Measurements from ENCODE around the gene GPC3.

Gene GPC3

GRCh38 chrX:133965321-133965720 lies 20.1 kb downstream of the GPC3 start:
- DNase-seq = no peak

DNA sequence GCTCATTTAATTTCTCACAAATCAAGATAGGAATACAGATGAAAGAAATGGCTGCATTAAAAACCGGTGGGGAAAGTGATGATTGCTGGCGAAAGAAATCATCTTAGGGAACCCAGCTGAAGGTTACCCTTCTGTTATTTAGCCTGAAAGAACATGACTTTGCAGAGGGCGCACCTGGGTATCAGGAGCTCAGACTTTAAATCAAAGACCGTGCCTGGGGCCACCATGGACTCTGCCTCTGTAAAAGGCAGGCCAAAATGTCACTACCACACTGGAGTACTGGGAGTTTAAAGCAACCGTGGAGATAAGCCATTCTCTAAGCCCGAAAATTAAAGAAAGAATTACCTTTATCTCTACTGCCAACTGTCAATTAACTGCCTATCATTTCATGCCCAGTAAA lies 24.3 kb downstream of the GPC3 start:
- no peak for DNase-seq

- DNase-seq = no peak
Measured at GRCh38 chrX:133959972-133960371, 25.4 kb downstream of the GPC3 start.

- DNase-seq = no peak
Measured at GRCh38 chrX:133958997-133959688, 26.3 kb downstream of the GPC3 start.

DNA sequence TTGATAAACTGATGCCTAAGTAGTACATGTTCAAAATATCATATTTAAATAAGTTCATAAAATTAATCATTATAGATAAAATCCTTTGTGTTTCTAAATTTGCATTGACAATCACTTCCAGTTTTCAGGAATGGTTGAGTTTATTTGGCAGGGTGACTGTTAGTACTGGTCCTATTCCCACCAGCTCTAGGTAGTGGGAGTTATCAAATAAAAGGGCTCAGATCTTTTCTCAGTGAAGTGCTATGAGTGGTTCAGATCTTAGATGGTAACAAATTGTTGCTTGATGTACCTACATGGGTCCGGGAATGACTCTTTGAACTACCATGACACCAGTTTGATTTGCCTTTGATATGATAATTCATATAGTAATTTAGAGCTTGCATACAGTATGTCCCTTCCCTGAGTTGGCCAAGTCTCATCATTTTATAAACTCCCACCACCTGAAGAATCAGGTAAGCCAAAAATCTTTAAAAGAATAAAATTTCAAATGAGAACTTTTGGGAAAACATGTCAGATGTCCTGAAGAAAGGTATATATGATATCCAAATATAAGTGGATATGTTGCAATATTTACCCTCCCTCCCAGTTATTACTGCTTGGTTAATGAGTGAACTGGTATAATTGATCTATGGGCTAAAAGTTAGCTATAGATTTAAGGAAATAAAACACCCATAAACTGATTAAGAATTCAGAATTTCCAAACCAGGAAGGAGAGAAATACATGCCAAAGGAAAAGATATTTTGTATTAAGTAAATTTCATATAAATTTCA lies 28.6 kb downstream of the GPC3 start:
- DNase-seq = no peak

GRCh38 chrX:133953785-133954355 lies 31.5 kb downstream of the GPC3 start:
- no peak for DNase-seq

DNA sequence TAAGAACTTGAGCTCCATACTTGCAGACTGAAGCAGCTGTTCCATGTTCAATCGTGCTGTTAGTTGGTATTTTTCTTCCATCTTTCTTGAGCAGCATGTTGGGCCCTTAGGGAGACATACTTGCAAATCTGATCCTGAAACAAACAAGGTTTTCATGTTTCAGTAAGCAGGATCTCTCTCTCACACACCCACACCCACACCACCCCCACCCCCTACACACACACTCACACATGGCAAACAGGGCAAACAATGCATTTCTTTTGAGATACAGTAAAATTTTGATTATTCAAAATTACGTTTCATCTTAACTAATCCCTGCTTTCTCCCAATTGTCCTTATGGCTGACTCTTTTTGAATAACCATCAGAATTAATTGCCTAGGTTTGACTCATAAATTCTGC lies 32.3 kb downstream of the GPC3 start:
- DNase-seq = no peak

DNA sequence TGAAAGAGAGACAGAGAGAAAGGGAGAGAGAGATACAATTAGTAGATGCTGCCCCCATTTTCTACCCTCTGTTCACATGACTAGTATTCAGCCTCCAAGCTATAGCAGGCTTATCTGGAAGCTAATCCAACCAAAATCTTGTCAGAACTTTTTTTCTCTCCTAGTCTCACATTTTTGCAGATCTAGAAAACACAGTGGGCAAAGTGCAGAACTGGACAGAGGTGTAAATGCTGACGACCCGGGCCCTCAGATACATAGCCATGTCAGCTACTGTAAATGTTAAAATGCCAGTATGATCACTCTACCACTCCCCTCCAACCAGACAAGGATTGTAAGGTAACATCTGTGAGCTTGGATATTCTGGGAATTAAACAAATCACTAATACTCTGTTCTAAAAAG lies 34.3 kb downstream of the GPC3 start:
- no peak for DNase-seq

DNA sequence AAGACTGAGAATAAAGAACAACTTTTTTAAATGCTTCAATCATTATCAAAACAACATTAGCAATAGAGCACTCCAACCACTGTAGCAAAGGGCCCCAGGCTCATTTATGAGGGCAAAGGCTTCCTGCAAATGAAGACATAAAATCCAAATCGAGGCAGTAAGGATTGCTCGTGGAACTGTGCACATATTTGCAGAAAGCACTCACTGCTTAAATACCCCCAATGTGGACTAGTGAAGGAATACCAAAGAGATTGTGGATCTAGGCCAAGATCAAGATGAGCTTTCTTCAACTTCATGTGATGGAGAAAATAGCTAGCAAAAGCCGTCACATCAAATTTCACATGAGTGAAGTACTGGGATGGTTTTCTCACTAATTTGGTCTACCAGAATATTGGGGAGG lies 35.2 kb downstream of the GPC3 start:
- no peak for DNase-seq

DNA sequence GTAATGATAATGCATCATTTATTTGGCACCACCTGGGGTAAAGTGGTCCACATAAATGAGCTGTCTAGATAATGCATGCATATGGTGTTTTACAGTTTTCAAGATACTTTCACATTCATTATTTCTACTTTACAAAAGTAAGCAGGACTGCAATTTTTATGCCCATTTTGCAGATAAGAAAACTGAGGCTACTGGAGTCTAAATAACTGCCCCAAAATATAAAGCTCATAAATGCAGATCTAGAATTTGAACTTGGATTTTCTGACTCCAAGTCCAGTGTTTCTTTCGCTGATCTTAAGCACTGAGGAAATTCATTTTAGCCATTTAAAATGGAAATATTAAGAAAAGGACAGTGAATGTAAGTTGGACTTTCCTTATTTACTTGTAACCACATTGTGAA lies 36.5 kb downstream of the GPC3 start:
- no peak for DNase-seq

DNA sequence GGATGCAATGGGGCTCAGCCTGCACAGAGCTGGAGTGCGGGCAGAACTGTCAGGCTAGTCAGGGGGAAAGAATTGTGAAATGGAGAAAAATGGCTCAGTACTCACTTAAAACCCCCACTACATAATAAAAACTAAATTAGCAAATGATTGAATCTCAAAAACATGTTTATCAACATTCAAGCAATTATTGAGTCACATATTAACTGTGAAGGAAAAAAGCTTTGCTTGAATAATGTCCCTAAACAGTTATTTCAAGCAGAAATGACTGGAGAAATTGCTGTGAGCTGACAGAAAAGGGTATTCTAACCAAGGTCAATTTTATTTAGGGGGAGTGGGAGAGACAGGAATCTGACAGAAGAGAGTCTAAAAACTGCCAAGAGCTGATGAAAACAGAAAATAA lies 37.4 kb downstream of the GPC3 start:
- no peak for DNase-seq

GRCh38 chrX:133947022-133947421 lies 38.4 kb downstream of the GPC3 start:
- DNase-seq = no peak

DNA sequence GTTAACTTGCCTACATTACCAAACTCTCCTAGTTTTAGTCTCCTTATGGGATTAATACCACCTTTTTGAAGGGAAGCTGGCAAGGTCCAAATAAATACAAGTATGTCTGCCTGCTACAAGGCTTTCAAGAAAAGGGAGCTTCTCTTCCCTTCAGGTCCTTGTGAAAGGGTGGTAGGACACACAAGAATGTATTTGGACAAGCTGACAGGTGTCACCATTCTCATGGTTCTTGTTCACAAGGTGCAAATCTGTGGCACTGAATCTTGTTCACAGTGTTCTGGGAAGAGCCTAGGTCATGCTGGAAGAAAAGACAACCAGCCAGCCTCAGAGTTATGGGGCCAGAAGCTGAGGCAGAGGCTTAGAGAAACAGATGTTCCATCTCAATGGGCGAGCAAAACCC lies 41.9 kb downstream of the GPC3 start:
- DNase-seq = no peak

DNA sequence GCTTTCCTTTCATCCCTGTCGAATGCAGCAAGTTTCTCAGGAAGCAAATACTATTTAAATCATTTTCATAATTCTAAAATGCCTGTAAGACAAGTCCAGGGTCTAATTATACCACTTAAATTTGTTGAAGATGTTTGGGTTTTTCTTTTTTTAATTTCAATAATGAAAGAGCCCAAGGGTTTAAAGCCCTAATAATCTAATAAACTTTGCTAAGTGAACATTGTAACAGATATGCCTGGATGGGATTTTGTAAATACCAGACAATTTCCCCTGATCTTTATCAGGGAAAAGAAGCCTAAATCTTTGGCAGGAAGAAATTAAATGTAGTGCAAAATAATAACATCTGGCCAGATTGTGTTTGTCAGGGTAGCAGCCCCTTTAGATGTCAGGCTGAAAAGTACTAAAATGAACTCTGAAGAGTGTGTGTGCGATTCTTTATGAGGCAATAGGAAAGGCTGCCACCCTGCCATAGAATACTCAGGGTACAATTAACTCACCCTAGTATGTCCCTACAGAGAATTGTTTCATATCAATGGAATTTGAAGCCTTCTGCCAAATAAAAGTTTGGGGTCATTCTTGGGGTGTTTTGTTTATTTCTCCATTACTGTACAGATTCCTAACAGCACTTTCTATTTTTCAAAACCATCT lies 45.6 kb downstream of the GPC3 start:
- DNase-seq = no peak

- no peak for DNase-seq
Measured at GRCh38 chrX:133938530-133938929, 46.9 kb downstream of the GPC3 start.

- no peak for DNase-seq
Measured at GRCh38 chrX:133937022-133937421, 48.4 kb downstream of the GPC3 start.

DNA sequence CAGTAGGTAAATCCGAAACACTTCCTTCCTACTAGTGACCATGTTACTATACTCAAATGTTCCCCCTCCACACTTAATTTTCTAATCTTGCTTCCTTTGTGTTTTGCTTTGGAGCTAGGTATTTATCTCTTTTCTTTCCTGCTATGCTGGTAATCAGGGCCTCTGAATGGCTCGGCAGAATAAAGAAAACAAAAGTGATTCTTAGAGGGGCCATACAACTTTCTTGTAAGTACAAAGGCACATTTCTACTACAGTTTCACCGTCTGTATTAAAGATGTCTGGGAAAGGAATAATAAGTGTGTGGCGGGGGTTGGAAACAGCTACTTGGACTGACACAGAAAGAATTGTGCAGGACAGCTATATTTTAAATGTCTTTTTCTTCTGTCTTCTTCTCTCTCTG lies 50.3 kb downstream of the GPC3 start:
- DNase-seq = no peak

- no peak for DNase-seq
Measured at GRCh38 chrX:133933316-133933715, 52.1 kb downstream of the GPC3 start.

- no peak for DNase-seq
Measured at GRCh38 chrX:133929836-133930464, 55.4 kb downstream of the GPC3 start.

GRCh38 chrX:133928365-133928764 lies 57.0 kb downstream of the GPC3 start:
- DNase-seq = no peak

DNA sequence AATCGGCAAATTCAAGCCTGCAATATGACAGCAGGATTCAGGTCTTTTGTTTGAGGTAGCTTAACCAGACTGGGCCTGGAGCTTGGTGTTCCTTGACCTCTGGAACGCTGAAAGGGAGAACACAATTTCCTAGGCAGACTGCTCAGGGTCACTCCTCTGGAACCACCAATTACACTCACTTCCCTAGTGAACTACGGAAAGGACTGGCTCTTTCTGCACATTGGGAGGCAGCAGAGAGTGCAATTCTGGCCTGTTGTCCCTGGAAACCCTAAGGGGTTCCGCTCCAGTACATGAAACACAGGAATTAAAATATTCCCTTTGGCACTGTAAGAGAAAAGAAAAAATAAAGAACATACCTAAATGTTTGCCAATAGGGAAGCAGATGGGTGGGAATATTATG lies 58.6 kb downstream of the GPC3 start:
- no peak for DNase-seq

- DNase-seq = no peak
Measured at GRCh38 chrX:133926099-133926498, 59.3 kb downstream of the GPC3 start.

- no peak for DNase-seq
Measured at GRCh38 chrX:133924548-133924947, 60.8 kb downstream of the GPC3 start.
